GM12878 (cell line): Measurements from ENCODE around the gene AP5Z1. TPM values are rescaled to one million over a fixed set of nuclear protein-coding genes. Genes with fewer than 3 reads are reported as not detected.

Experiments used
- ATAC-seq: fragments of 200-7000 bp; cut with Tn5 transposase; 3 replicates; pipeline ENCODE4 v1.9.1; 2020; ENCODE audit warnings: mild to moderate bottlenecking, moderate library complexity
- BruUV-seq: library from RNA; stranded (reverse); fragments of 400-500 nt; replicated peaks from 2 replicates; lab custom pipeline; 2021; lab: Mats Ljungman, UMichigan
- CTCF ChIA-PET: fragments of 300-600 bp; sonication (Branson Sonifier 250); formaldehyde crosslinking; extraction: SDS; loops from one replicate; lab custom pipeline; 2021; ENCODE audit warnings: inconsistent platforms; lab: Yijun Ruan, JAX
- POLR2A ChIA-PET: fragments of 350-600 bp; formaldehyde crosslinking; extraction: SDS; loops from one replicate; lab custom pipeline; 2021; ENCODE audit warnings: inconsistent platforms; lab: Charles Lee
- RAD21 ChIA-PET: fragments of 300-600 bp; sonication (Branson Sonifier 250); formaldehyde crosslinking; loops from one replicate; lab custom pipeline; 2023; ENCODE audit warnings: antibody characterized with exemption; ENCODE audit not compliant: unreplicated experiment; lab: Charles Lee
- SMC1A ChIA-PET: fragments of 300-600 bp; sonication (Branson Sonifier 250); formaldehyde crosslinking; loops from one replicate; lab custom pipeline; 2023; ENCODE audit not compliant: unreplicated experiment, uncharacterized antibody; lab: Charles Lee
- DNase-seq: peaks from one replicate; pipeline ENCODE4 v3.0.0-alpha.2; 2011; ENCODE audit warnings: low read depth, low spot score
- FAIRE-seq: peaks from 3 replicates; lab custom pipeline; 2011; peaks lifted over from hg19 to GRCh38; lab: Jason Lieb, UNC
- H2AFZ ChIP-seq: 2 replicates; pipeline ENCODE4 v1.6.0; 2011; ENCODE audit warnings: low read depth, low read length, control low read depth; ENCODE audit not compliant: control insufficient read depth
- H3K27ac ChIP-seq: 2 replicates; pipeline ENCODE4 v1.5.1; 2011; ENCODE audit warnings: control low read depth; ENCODE audit not compliant: control insufficient read depth, insufficient read depth
- H3K27me3 ChIP-seq, 2 experiments: replicated peaks in 1 of 2; 2 replicates each; pipeline versions ENCODE4 v1.6.0 to v1.6.1; 2011; ENCODE audit warnings: low read length in 1 of 2; ENCODE audit not compliant: control insufficient read depth in 2 of 2, insufficient read depth in 2 of 2
- H3K36me3 ChIP-seq, 2 experiments: 2 replicates each; pipeline ENCODE4 v1.5.1; 2011; ENCODE audit warnings: low read length in 1 of 2; ENCODE audit not compliant: control insufficient read depth in 2 of 2, insufficient read depth in 2 of 2
- H3K4me1 ChIP-seq: 2 replicates; pipeline ENCODE4 v1.6.1; 2011; ENCODE audit warnings: mild to moderate bottlenecking, low read length, moderate library complexity, mixed read lengths; ENCODE audit not compliant: control insufficient read depth, insufficient read depth
- H3K4me2 ChIP-seq: 2 replicates; pipeline ENCODE4 v1.6.0; 2011; ENCODE audit warnings: control low read depth; ENCODE audit not compliant: control insufficient read depth, insufficient read depth
- H3K4me3 ChIP-seq: fragments of 200-600 bp; sonication (generic); 2 replicates; pipeline ENCODE4 v1.5.1; 2016
- H3K79me2 ChIP-seq: 2 replicates; pipeline ENCODE4 v1.6.0; 2011; ENCODE audit warnings: low read length; ENCODE audit not compliant: control insufficient read depth, insufficient read depth
- H3K9ac ChIP-seq: 2 replicates; pipeline ENCODE4 v1.8.0; 2011; ENCODE audit warnings: low read length, control low read depth, mixed read lengths; ENCODE audit not compliant: control insufficient read depth, insufficient read depth
- H3K9me3 ChIP-seq: replicated peaks from 3 replicates; pipeline ENCODE4 v1.5.1; 2011; ENCODE audit warnings: mild to moderate bottlenecking, low read length; ENCODE audit not compliant: control insufficient read depth, insufficient read depth
- H4K20me1 ChIP-seq: 2 replicates; pipeline ENCODE4 v1.6.0; 2011; ENCODE audit not compliant: control insufficient read depth, insufficient read depth
- ASH2L ChIP-seq: fragments of 300-600, 200-600 bp; sonication (generic); IDR thresholded peaks from 2 replicates; pipeline ENCODE4 v1.6.1; 2017; ENCODE audit warnings: low read depth, mild to moderate bottlenecking, borderline replicate concordance
- BCL3 ChIP-seq: IDR thresholded peaks from 2 replicates; pipeline ENCODE4 v1.6.1; 2011; ENCODE audit warnings: borderline replicate concordance, low read depth, mild to moderate bottlenecking, moderate library complexity, low read length; ENCODE audit not compliant: insufficient read depth, poor library complexity, severe bottlenecking
- BCLAF1 ChIP-seq: fragments of 450-650 bp; IDR thresholded peaks from 2 replicates; pipeline ENCODE4 v1.6.1; 2017; ENCODE audit warnings: antibody characterized with exemption, mild to moderate bottlenecking, moderate library complexity
- EED ChIP-seq: sonication (generic); IDR thresholded peaks from 2 replicates; pipeline ENCODE4 v1.6.1; 2016; ENCODE audit warnings: antibody characterized with exemption, low read depth
- EZH2 ChIP-seq: IDR thresholded peaks from 2 replicates; pipeline ENCODE4 v1.6.1; 2012; ENCODE audit warnings: low read depth, mild to moderate bottlenecking, control low read depth, inconsistent platforms, low read length, borderline replicate concordance; ENCODE audit not compliant: control insufficient read depth
- GABPA ChIP-seq: IDR thresholded peaks from 2 replicates; pipeline ENCODE4 v1.6.1; 2014; ENCODE audit warnings: antibody characterized with exemption, low read depth, mild to moderate bottlenecking, inconsistent platforms
- KDM1A ChIP-seq: fragments of 200-600 bp; sonication (generic); IDR thresholded peaks from 2 replicates; pipeline ENCODE4 v1.6.1; 2016; ENCODE audit warnings: borderline replicate concordance
- MXI1 ChIP-seq: fragments of 150-350 bp; IDR thresholded peaks from 2 replicates; pipeline ENCODE4 v1.6.1; 2011; ENCODE audit warnings: low read depth, mild to moderate bottlenecking, inconsistent platforms, low read length, improper control_type of control experiment
- NRF1 ChIP-seq: conservative IDR thresholded peaks from 2 replicates; pipeline ENCODE4 v1.6.1; 2011; ENCODE audit warnings: mild to moderate bottlenecking, low read depth, low read length, improper control_type of control experiment
- RELB ChIP-seq: fragments of 450-650 bp; IDR thresholded peaks from 2 replicates; pipeline ENCODE4 v1.6.1; 2017; ENCODE audit warnings: low read depth, mild to moderate bottlenecking, moderate library complexity
- SIX5 ChIP-seq: IDR thresholded peaks from 2 replicates; pipeline ENCODE4 v1.6.1; 2011; ENCODE audit warnings: mild to moderate bottlenecking, low read depth, low read length, moderate library complexity; ENCODE audit not compliant: severe bottlenecking
- TCF12 ChIP-seq: IDR thresholded peaks from 2 replicates; pipeline ENCODE4 v1.6.1; 2011; ENCODE audit warnings: low read depth, mild to moderate bottlenecking, low read length
- WRNIP1 ChIP-seq: IDR thresholded peaks from 2 replicates; pipeline ENCODE4 v1.6.1; 2011; ENCODE audit warnings: low read depth, low read length, improper control_type of control experiment, borderline replicate concordance
- ZNF24 ChIP-seq: fragments of 450-650 bp; IDR thresholded peaks from 2 replicates; pipeline ENCODE4 v1.6.1; 2017; ENCODE audit warnings: antibody characterized with exemption, mild to moderate bottlenecking
- WGBS: methylation state at CpG from one replicate; pipeline ENCODE4 v1.1.6; 2016; ENCODE audit warnings: low lambda C conversion rate; ENCODE audit not compliant: insufficient replicate concordance, insufficient coverage; ENCODE audit errors: missing lambda C conversion rate; 5-methylcytosine and 5-hydroxymethylcytosine counted together
- in situ Hi-C: fragments of 300-500 bp; cut with MboI; formaldehyde crosslinking; loops from 9 replicates; pipeline ENCODE4 v1.14.3; 2018; ENCODE audit warnings: mixed read lengths
- intact Hi-C: fragments of 100-400 bp; cut with micrococcal nuclease; formaldehyde crosslinking; loops from one replicate; pipeline ENCODE4 v1.14.2; 2022; ENCODE audit not compliant: unreplicated experiment
- polyA plus RNA-seq, 11 experiments: library from polyadenylated mRNA; depleted of rRNA in 4 of 11; unstranded in 6 of 11; stranded (reverse) in 5 of 11; fragments of >200 nt; fragmentation: Nextera tagmentation in 4 of 11; fragmentation: Illumina TruSeq in 1 of 11; extraction: Ambion mirVana in 4 of 11; extraction: Trizol in 1 of 11; gene quantifications; 1 replicate in 1 of 11; 2 replicates in 10 of 11; pipeline versions ENCODE4 v1.2.1 to v1.2.3, GENCODE V29; 2011 to 2016; ENCODE audit warnings: inconsistent platforms in 2 of 11, missing spikeins in 2 of 11, low read depth in 1 of 11
- total RNA-seq, 4 experiments: library from RNA; depleted of rRNA in 3 of 4; stranded (reverse); fragments of >200 nt in 3 of 4; fragmentation: Illumina TruSeq in 1 of 4; extraction: Trizol in 1 of 4; gene quantifications; 2 replicates each; pipeline versions ENCODE4 v1.2.1 to v1.2.3, GENCODE V29; 2013 to 2021
- TF ChIP-seq, protein P1 (sequence below): fragments of 450-650 bp; formaldehyde crosslinking; IDR thresholded peaks from 2 replicates; pipeline ENCODE4 v1.4.0; 2022; ENCODE audit warnings: mild to moderate bottlenecking, moderate library complexity

AP5Z1 gene
- total and polyA plus RNA-seq, 10 of the 15 experiments (the other 5 are each of a cell fraction or from before 2014, with no cell fraction given) = 0.37 to 43.4 (median 19.4) TPM

DNA sequence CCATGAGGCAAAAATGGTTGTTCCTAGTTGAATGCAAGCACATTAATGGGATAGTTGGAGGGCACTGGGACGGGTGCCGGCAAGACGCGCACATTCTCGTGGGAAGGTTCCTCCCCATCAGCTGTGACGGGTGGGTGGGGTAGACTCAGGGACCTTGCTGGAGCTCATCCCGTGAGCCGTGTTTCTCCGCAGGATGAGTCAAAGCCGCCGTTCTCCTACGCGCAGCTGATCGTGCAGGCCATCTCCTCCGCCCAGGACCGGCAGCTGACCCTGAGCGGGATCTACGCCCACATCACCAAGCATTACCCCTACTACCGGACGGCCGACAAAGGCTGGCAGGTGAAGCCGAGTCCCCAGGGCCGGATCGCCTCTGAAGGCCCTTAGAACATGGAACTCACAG, 20.4 kb upstream of the AP5Z1 start:
- in situ Hi-C loops = no loop called here
- FAIRE-seq (no peak), DNase-seq (no peak), ATAC-seq (no peak)
- H3K4me2 ChIP-seq = no peak overlapping the region
- no peak overlapping the region for H3K9ac ChIP-seq
- H3K4me3 ChIP-seq = no peak overlapping the region
- CTCF ChIA-PET = interaction anchor here (0.7 to 1.4 kb wide), 6 partner anchors 18 to 143 kb away, joined by 3 to 7 read pairs (median 3); partner anchors contain the start of gene AP5Z1
- SMC1A ChIA-PET = interaction anchor here (1.2 kb wide), 1 partner anchor 114 kb away, joined by 3 read pairs; no protein-coding TSS in a partner anchor
- no peak overlapping the region for H3K27ac ChIP-seq
- H3K36me3 ChIP-seq = peaks cover 18 to 24% of the 10 kb centered on the region in 2 experiments; a peak in 3 of 4 replicates
- no peaks in the 10 kb centered on the region for H3K9me3 ChIP-seq
- intact Hi-C loops = no loop called here
- no peaks in the 10 kb centered on the region for H4K20me1 ChIP-seq
- H3K4me1 ChIP-seq = peaks cover 14% of the 10 kb centered on the region
- no peaks in the 10 kb centered on the region for H3K27me3 ChIP-seq
- no TSS peak for BruUV-seq
- H2AFZ ChIP-seq = no peak overlapping the region
- POLR2A ChIA-PET = interaction anchor here (1.3 kb wide), 1 partner anchor 21 kb away, joined by 3 read pairs; the partner anchor contains the start of gene AP5Z1
- RAD21 ChIA-PET = no interaction called here
- H3K79me2 ChIP-seq = peaks cover 1% of the 10 kb centered on the region; the same call in 1 of the 2 replicates
- 97% methylated on average over 24 of the region's 24 CpGs for WGBS
- TF ChIP-seq EZH2 = no peak
- no peak for TF ChIP-seq EED
- TF ChIP-seq GABPA = no peak
- TF ChIP-seq SIX5 = no peak
- TF ChIP-seq RELB = no peak
- no peak for TF ChIP-seq WRNIP1
- no peak for TF ChIP-seq BCLAF1
- no peak for TF ChIP-seq TCF12
- TF ChIP-seq, protein P1, sequence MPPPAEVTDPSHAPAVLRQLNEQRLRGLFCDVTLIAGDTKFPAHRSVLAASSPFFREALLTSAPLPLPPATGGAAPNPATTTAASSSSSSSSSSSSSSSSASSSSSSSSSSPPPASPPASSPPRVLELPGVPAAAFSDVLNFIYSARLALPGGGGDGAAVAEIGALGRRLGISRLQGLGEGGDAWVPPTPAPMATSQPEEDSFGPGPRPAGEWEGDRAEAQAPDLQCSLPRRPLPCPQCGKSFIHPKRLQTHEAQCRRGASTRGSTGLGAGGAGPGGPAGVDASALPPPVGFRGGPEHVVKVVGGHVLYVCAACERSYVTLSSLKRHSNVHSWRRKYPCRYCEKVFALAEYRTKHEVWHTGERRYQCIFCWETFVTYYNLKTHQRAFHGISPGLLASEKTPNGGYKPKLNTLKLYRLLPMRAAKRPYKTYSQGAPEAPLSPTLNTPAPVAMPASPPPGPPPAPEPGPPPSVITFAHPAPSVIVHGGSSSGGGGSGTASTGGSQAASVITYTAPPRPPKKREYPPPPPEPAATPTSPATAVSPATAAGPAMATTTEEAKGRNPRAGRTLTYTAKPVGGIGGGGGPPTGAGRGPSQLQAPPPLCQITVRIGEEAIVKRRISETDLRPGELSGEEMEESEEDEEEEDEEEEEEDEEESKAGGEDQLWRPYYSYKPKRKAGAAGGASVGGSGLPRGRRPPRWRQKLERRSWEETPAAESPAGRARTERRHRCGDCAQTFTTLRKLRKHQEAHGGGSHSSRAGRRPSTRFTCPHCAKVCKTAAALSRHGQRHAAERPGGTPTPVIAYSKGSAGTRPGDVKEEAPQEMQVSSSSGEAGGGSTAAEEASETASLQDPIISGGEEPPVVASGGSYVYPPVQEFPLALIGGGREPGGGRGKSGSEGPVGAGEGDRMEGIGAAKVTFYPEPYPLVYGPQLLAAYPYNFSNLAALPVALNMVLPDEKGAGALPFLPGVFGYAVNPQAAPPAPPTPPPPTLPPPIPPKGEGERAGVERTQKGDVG (CRISPR knock-in tag) = no peak
- no peak for TF ChIP-seq BCL3
- no peak for TF ChIP-seq ZNF24
- no peak for TF ChIP-seq ASH2L
- no peak for TF ChIP-seq MXI1
- no peak for TF ChIP-seq KDM1A
- no peak for TF ChIP-seq NRF1
